ENCODE measurements around the gene ZBTB2.
A peak's percentile ranks its signal among the peaks of the same experiment; 100 is the strongest.

The ZBTB2 gene, protein sequence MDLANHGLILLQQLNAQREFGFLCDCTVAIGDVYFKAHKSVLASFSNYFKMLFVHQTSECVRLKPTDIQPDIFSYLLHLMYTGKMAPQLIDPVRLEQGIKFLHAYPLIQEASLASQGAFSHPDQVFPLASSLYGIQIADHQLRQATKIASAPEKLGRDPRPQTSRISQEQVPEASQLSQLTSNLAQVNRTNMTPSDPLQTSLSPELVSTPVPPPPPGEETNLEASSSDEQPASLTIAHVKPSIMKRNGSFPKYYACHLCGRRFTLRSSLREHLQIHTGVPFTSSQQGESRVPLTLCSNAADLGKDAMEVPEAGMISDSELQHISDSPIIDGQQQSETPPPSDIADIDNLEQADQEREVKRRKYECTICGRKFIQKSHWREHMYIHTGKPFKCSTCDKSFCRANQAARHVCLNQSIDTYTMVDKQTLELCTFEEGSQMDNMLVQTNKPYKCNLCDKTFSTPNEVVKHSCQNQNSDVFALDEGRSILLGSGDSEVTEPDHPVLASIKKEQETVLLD

DNA sequence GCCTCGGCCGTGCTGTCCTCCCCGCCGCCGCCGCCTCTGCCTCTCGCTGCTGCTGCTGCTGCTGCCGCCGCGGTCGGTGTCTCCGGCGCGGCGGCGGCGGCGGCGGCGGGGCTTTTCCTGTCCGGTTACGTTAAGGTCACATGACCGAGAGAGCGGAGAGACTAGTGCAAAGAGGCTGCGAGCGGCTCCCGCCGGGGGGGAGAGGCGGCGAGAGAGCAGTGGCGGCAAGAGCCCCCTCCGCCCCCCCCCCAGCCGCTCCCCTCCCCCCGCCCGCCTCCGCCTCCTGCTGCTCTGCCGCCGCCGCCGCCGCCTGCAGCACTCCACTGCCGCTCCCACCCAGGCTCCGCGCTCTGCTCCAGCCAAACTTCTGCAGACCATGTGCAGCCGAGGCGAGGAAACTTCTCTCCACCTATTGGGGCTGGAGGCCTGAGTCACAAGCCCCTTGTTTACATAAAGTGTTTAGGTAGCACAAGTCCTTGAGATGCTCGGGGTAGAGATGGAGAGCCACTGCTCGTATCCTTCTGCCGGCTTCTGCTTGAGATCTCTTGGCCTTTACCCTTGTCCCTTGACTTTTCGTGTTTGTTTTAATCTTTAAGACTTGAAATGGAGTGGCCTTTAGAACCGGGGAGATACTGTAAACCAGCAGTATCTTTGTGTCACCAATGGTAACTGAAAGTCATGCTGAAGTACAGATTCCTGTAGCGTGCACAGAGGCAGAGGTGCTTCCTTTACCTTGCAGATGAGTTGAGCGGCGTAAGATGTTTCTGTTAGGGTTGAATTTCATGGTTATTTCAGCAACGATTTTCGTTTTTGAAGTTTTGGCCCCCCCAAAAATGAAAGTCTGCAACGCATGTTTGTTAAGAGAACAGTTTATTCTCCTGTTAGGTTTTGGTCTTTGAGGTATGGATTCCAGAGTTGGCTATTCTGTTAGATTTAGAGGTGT, at the start of gene ZBTB2:
Gene ZBTB2 (minus strand): TSS at position 89 of the 943 bp plus-strand sequence. CDS start 17,922 bp downstream, outside the sequence.
- DNase-seq (ENCODE audit: low spot score) = peak; percentile 86

DNA sequence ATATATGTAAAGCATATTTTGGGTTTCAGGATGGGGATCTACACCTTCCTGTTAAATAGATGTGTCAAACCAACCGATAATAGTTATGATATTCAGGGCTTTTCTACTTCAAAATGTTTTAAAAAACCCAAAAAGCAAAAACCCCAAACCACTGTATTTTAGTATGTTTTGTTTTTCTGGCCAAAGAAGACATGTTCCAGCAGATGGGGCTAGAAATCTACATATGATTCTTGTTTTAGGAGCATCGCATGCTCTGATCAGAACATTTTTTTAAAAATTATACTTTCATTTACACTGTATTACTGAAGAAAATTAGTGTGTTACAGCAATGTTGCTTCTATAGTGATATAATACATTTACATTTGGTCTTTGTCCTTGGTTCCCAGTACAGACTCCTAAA, 49.6 kb upstream of the ZBTB2 start:
- DNase-seq (ENCODE audit: low spot score) = no peak

DNA sequence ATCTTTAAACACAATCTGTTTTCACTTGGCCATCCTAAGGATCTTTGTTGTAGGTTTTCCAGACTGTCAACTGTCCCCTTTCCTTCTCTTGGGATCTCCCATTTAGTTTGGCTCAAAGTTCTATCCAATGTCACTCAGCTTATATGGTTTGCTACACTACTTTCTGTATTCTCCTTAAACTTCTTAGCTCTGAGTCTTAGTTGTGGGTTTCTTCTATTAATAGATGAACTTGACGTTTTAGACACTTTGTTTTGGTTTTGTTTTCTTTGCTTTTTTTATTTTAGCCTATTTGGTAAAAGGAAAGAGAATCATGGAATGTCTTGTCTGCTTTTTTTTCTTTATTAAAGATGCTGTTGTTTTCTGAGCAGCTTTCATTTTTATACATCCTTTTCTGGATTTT, 49.1 kb upstream of the ZBTB2 start:
- no peak for DNase-seq (ENCODE audit: low spot score)

DNA sequence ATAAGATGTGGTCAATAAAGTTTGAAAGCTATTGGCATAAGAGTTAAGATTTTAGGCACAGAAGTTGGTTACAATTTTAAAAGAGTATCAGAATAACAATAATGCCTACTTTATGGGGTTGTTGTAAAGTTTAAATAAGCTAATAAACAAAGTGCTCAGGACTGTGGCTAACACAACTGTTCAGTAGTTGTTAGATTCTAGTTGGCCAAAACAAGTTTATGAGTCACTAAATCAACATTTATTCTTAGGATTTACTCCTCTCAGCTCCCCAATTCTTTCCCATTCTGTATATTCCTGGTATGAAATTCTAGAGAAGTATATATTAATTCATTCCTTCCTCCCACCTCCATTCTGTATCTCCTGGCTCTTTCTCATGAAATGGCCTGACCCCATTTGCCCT, 46.0 kb upstream of the ZBTB2 start:
- no peak for DNase-seq (ENCODE audit: low spot score)

DNA sequence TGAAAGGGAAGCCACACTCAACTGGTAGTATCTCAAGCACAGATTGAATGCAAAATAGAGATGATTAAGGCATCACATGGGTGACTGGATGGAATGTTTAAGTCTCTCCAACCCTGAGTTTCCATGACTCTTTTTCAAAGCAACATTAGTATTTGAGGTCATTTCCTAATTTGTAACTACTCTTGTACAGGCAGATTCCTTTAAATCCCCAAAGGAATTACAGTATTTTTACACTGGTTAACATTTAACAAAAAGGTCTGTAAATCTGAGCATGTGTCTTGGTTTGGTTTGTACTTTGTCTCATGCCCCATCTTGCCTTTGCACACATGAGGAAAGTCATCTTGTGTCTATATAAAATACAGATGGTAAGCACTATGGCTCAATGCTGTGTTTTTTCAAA, 45.4 kb upstream of the ZBTB2 start:
- no peak for DNase-seq (ENCODE audit: low spot score)

DNA sequence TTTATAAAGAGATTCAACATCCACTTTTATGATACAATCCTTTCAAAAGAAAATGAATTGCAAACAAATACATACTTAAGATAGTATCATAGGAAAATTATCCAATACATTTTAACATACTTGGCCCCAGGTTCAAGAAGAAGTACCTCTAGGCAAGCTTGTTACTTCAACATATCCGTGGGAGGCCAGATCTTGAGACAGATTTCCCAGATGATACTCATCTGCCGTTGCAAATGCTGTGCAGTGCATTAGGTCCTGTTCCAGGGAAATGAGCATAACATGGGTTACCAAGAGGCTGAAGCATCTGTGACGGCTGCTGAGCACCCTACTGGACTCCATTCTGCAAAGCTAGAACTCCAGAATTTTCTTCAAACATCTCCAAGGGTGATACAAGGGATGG, 44.9 kb upstream of the ZBTB2 start:
- DNase-seq (ENCODE audit: low spot score) = no peak

DNA sequence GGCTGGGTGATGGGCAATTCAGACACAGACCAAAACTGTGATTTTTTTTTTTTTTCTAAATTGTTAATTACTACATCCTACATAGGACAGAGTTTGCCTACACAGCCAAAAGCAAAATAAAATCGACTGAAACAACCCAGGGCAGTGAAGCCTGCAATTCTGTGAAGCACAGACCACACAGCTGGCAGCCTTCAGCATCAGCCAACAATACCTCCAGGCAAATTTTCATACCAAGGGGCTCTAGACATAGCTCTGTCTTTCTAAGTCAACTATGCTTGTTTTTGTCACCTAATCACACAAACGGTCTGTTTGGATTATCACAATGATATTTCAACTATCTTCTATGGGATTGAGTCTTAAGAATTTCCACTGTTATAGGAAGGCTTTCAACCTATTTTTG, 43.0 kb upstream of the ZBTB2 start:
- no peak for DNase-seq (ENCODE audit: low spot score)

DNA sequence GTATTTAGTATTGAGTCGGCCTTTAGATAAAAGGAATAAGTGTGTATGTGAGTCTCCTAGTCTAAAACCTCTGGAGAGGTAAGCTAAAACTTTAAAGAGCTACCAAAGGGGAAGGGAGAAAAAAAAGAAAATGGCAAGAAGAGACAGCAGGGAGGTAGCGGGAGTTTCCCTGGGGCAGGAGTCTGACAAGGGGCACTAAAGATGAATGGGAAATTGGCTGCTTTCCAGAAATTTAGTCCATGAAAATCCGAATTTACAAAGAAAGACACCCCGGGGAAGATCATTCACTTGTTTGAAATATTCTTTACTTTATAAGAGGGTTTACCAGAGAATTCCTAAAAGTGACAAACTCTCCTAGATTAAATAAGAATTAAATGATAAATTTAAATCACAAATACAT, 41.3 kb upstream of the ZBTB2 start:
- DNase-seq (ENCODE audit: low spot score) = no peak

DNA sequence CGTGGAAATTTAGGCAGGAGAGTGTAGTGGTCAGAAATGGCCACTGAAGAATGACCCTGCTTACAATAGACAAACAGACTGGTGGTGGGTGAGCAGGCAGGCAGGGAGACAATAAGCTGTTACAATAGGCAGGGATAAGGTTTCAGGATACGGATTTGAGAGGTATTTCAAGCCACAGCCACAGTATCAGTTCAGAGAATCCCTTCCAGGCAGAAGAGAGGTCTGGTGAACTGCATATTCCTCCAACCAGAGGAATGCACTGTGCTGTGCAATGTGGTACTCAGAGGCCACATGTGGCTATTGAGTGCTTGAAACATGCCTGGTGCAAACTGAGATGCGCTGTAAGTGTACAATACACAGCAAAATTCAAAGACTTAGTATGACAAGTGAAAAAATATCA, 40.0 kb upstream of the ZBTB2 start:
- DNase-seq (ENCODE audit: low spot score) = no peak

DNA sequence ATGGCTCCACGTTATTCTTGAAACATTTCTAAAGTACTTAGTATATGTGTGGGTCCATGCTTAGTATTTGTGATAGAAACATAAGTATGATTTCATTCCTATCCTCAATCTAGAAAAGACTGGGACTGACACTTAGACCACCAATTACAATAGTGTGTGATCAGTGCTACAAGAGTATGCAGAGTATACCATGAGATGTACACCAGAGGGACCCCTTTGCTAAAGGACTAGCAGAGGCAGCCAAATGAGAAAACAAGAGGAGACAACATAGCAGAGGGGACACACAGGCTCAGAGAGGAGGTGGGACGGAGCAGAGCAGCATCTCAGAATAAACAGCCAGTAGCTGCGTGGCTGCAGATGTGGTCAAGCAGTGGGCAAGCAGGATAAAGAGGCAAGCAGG, 39.5 kb upstream of the ZBTB2 start:
- no peak for DNase-seq (ENCODE audit: low spot score)

DNA sequence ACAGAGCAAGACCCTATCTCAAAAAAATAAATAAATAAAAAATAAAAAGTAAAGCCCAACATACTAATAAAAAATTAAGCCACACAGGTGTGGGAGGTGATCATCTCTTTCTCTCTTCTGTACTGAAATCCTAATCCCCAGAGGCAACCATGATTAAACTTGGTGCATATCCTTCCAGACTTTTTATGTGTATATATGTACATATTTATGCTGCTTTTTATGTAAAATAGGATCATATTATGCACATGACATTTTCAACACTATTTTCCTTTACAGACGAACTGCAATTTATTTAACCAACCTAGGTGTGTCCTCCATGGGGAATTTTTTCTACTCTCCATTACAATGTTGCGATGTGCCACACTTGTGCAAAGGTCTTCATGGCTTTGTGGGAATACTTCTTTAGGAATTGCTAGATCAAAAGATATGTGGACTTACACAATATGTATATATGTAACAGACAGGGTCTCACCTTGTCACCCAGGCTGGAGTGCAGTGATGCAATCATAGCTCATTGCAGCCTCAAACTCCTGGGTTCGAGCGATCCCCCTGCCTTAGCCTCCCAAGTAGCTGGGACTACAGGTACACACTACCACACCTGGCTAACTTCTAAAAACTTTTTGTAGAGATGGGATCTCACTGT, 36.9 kb upstream of the ZBTB2 start:
- DNase-seq (ENCODE audit: low spot score) = no peak

DNA sequence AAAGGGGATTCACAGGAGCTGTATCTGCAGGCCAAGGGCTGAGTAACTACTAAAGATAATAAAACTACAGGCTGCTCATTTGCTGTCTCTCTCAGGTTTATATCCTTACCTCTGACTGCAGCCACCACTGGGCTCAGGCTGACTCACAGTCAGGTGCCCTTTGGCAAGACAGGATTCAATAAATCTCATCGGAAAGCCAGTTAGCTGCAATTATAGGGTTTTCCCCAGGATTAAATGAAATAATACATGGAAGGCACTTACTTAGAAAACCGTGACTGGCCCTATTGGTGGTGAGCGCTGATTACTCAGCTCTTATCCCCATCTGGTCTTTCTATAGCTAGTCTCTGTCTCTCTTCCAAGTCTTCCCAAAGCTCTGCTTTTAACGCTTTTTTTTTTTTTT, 34.2 kb upstream of the ZBTB2 start:
- DNase-seq (ENCODE audit: low spot score) = no peak

DNA sequence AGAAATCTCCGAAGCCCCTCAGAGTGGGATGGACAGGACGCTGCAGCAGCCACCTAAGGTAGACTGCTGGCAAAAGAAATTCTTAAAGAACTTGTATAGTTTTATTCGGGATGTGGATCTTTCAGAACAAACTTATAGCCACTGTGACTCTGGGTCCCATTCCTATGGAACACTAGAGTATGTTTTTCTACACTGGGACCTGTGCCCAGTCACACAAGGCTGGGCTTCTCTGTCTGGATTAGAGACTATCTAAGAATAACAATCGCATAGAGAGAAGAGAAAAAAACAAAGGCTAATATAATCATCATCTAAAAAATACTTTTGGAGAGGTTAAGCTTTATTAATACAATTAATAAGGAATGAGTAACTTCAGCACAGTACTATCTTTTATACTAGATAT, 31.6 kb upstream of the ZBTB2 start:
- DNase-seq (ENCODE audit: low spot score) = no peak

DNA sequence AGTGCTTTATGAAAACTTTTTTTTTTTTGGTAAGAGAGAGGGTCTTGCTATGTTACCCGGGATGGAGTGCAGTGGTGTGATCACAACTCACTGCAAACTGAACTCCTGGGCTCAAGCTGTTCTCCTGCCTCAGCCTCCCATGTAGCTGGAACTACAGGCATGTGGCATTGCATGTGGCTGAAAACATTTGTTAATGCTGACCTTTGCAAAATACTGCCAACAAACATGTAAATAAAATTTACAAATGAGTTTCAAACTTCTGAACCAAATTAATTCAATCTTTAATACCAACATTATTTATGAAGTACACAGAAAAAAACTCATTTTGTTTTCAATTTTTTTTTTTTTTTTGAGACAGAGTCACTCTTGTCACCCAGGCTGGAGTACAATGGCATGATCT, 26.1 kb upstream of the ZBTB2 start:
- DNase-seq (ENCODE audit: low spot score) = no peak

DNA sequence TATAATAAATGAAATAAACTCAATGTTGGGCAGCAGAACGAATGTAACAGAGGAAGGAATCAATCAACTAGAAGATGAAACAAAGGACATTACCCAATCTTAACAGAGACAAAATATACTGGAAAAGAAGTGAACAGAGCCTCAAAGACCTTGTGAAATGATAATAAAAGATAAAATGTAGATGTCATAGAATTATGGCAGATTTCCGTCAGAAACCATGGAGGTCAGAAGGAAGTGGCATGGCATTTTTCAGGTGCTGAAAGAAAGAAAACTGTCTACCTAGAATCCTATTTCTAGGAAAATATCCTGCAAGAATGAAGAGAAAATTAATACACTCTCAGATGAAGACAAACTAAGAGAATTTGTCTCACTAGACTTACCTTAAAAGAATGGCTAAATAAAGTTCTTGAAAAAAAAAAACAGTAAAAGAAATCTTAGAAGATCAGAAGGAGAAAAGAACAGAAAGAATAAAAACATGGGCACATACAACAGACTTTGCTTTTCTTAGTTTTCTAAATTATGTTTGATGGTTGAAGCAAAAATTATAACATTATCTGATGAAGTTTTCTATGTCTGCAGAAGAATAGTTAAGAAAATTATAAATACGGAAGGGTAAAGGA, 23.4 kb upstream of the ZBTB2 start:
- no peak for DNase-seq (ENCODE audit: low spot score)

DNA sequence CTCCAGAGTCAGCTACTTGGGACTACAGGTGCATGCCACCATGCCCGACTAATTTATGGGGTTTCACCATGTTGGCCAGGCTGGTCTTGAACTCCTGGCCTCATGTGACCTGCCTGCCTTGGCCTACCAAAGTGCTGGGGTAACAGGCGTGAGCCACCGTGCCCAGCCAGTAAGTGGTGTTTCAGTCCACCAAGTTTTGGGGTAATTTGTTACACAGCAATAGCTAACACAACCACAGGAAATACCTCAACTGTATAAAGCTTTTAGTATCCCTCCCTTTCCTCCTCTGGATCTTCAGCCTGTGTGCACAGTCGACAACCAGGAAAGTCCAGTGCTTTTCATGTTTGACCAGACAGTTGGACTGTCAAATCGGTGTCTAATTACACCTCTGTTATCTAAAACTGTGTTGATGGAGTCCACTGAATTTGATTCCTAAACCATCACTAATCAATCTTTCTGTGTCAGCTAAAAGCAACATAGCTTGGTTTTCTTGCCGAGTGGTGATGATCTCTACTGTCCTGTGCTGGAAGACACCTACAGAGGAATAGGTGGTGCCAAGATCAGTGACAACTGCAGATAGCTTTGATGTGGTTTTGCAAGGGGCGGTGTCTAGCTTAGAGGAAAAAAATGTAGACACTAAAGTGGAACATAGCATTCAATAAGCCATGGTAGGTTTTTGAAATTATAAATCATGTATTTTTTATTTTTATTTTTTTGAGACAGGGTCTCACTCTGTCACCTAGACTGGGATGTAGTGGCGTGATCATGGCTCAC, 22.2 kb upstream of the ZBTB2 start:
- DNase-seq (ENCODE audit: low spot score) = no peak

DNA sequence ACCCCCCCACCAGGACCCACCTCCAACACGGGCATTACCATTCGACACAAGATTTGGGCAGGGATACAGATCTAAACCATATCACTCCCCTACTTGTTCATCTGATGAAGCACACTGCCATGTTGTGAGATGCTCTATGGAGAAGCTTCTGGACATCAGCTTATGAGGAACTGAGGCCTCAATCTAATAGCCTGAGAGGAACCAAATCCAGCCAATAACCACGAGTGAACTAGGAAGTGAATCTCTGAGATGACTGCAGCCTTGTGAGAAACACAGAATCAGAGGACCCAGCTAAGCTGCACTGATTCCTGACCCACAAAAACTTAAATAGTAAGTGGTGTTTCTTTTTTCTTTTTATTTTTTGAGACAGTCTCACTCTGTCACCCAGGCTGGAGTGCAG, 21.6 kb upstream of the ZBTB2 start:
- DNase-seq (ENCODE audit: low spot score) = no peak

DNA sequence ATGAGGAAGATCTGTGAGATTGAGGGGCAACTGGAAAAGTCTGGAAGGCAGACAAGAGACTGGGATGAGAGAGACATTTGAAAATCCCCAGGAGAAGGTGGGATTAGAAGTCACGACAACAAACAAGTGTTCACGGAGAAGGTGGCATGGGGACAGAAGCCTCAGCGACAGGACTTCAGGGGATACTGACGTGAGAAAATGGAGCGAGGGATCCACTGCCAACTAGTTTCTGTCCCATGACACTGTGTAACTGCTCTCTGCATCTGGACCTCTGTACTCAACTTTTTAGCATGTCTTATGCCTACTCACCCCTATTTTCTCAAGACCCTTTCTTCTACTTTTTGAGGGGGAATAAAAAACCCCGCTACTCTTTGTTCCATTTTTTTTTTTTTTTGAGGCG, 18.3 kb upstream of the ZBTB2 start:
- no peak for DNase-seq (ENCODE audit: low spot score)

DNA sequence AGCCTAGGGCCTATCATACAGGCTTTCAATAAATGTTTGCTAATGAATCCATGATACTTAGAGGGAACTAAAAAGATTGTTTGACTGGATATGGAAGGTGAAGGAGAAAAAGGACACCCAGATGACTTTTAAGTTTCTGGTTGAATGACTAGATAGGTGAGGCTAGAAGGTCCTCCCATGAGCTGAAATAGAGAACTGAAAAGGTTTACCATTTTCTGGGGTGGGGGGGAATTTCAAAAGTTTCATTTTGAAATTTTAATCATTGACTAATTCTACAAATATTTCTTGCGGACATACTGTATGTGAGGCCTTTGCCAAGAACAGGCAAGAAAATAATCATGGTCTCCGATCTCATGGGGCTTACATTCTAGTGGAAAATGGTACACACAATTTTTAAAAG, 17.9 kb upstream of the ZBTB2 start:
- DNase-seq (ENCODE audit: low spot score) = no peak

DNA sequence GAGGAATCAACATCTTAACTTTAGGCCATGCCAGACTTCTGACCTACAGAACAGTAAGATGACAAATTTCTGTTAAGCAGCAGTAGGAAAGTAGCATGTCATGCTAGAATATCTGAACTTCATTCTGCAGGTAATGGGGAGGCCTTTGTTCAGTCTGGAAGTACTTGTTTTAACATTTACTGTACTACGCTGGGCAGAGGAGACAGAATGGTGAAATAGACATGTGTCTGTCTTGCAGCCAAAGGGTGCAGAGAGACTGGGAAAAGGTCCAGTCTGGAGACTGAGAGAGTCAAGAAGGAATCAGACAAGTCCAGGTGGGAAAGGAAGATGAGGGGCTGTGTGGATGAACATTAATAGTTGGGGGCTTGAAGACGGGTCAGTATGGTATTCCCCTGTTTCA, 17.5 kb upstream of the ZBTB2 start:
- DNase-seq (ENCODE audit: low spot score) = no peak

DNA sequence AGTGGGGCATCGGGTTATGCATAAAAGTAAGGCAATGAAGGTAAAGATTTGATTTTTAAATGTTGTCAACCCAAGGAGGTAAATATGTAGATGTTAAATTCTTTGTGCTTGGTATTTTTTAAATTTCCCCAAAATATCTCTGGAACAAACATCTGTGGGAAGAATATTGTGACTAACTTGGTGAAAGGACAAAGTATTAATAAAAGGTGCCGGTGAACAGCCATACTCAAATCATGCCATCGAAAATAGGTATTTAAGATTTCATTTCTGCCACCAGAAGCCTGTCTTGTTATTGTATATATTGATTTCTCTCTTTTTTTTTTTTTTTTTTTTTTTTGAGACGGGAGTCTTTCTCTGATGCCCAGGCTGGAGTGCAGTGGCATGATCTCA, 12.6 kb upstream of the ZBTB2 start:
- DNase-seq (ENCODE audit: low spot score) = no peak

Measured in iPS-NIHi11 (cell line).